ENCODE results near the gene TNFRSF17.

TNFRSF17 gene

GRCh38 chr16:12009462-12009861 lies 44.5 kb downstream of the TNFRSF17 start:
- H3K36me3 ChIP-seq (replicated peaks), result no peaks in the 10 kb centered on the region
- H3K4me3 ChIP-seq (ENCODE audit: low read depth, low read length), result no peak overlapping the region
- H3K27me3 ChIP-seq (replicated peaks), result no peaks in the 10 kb centered on the region
- H3K27ac ChIP-seq, result no peak overlapping the region
- DNase-seq, result no peak
- in situ Hi-C loops (cut with HindIII; ENCODE audit: low pct_ligation_motif_present, low sequenced_read_pairs), result no loop called here
- no peak for TF ChIP-seq CTCF (IDR thresholded peaks at IDR 0.05; ENCODE audit: low read depth, low read length, missing control alignments)

- no peak overlapping the region for H3K27ac ChIP-seq
- in situ Hi-C loops (cut with HindIII; ENCODE audit: low pct_ligation_motif_present, low sequenced_read_pairs), result no loop called here
- no peak for TF ChIP-seq CTCF (IDR thresholded peaks at IDR 0.05; ENCODE audit: low read depth, low read length, missing control alignments)
- DNase-seq, result no peak
- no peaks in the 10 kb centered on the region for H3K36me3 ChIP-seq (replicated peaks)
- no peaks in the 10 kb centered on the region for H3K27me3 ChIP-seq (replicated peaks)
- no peak overlapping the region for H3K4me3 ChIP-seq (ENCODE audit: low read depth, low read length)
These were observed 44.9 kb downstream of the TNFRSF17 start for GRCh38 chr16:12009922-12010321.

- Histone ChIP-seq H3K4me3 (ENCODE audit: low read depth, low read length) (no peak overlapping the region), H3K27me3 (replicated peaks) (no peaks in the 10 kb centered on the region), H3K27ac (no peak overlapping the region), H3K36me3 (replicated peaks) (no peaks in the 10 kb centered on the region)
- DNase-seq, result no peak
- no peak for TF ChIP-seq CTCF (IDR thresholded peaks at IDR 0.05; ENCODE audit: low read depth, low read length, missing control alignments)
- in situ Hi-C loops (cut with HindIII; ENCODE audit: low pct_ligation_motif_present, low sequenced_read_pairs), result no loop called here
These were observed 45.6 kb downstream of the TNFRSF17 start for GRCh38 chr16:12010388-12011251.

- Histone ChIP-seq H3K36me3 (replicated peaks) (no peaks in the 10 kb centered on the region), H3K4me3 (ENCODE audit: low read depth, low read length) (no peak overlapping the region), H3K27me3 (replicated peaks) (no peaks in the 10 kb centered on the region), H3K27ac (no peak overlapping the region)
- in situ Hi-C loops (cut with HindIII; ENCODE audit: low pct_ligation_motif_present, low sequenced_read_pairs), result no loop called here
- TF ChIP-seq CTCF (IDR thresholded peaks at IDR 0.05; ENCODE audit: low read depth, low read length, missing control alignments), result no peak
- DNase-seq, result no peak
These were observed 46.6 kb downstream of the TNFRSF17 start for GRCh38 chr16:12011565-12011964.

GRCh38 chr16:12016291-12016947 lies 51.4 kb downstream of the TNFRSF17 start:
- in situ Hi-C loops (cut with HindIII; ENCODE audit: low pct_ligation_motif_present, low sequenced_read_pairs), result no loop called here
- no peak for TF ChIP-seq CTCF (IDR thresholded peaks at IDR 0.05; ENCODE audit: low read depth, low read length, missing control alignments)
- Histone ChIP-seq H3K27me3 (replicated peaks) (no peaks in the 10 kb centered on the region), H3K27ac (no peak overlapping the region), H3K4me3 (ENCODE audit: low read depth, low read length) (no peak overlapping the region), H3K36me3 (replicated peaks) (no peaks in the 10 kb centered on the region)
- DNase-seq, result no peak
